ENCODE results near the gene USP6NL. TPM values are rescaled to one million over a fixed set of nuclear protein-coding genes. Genes with fewer than 3 reads are reported as not detected.
A peak's percentile ranks its signal among the peaks of the same experiment; 100 is the strongest.

Gene USP6NL
- total and polyA plus RNA-seq, 2 of the 13 experiments (the other 11 are each of a cell fraction or from before 2014, with no cell fraction given) = 10.5 to 22.9 TPM

DNA sequence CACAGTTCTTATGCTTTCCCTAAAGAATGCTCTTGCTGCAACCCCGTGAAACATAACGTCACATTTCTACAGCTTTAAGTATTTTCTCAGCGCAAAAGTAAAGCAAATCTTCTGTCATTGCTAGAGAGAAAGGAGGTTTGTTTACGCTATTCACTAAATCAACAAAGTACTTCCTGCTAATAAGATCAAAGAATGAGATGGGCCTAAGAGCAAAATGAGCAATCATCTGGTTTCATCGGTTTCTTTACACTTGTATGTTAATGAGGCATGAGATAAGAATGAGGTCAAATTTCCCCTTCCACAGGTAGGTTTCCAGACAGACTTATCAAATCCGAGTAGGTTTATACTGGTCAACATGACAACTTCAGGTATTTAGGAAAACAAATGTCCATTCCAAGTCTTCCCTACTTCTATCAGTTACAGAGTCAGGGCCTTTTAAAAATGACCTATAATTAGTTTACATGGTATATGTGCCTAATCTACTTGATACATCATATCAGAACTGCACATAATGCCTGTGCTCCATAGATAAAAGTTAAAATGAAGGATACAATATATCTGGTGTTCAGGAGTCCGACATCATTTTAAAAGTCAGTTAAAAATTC lies 8.4 kb downstream of the USP6NL start (continued):
- TF ChIP-seq ZNF597 (CRISPR knock-in tag; IDR thresholded peaks at IDR 0.05) (no peak), GABPA (IDR thresholded peaks at IDR 0.05; ENCODE audit: low read depth, low read length) (no peak), GABPA (CRISPR knock-in tag; IDR thresholded peaks at IDR 0.05; ENCODE audit: low read depth) (peak; percentile 5; the same call in 1 of the 2 replicates), ZNF800 (CRISPR knock-in tag; IDR thresholded peaks at IDR 0.05) (no peak), DBP (CRISPR knock-in tag; IDR thresholded peaks at IDR 0.05; ENCODE audit: not compliant biosample characterization) (no peak), ZBTB26 (CRISPR knock-in tag; IDR thresholded peaks at IDR 0.05; ENCODE audit: borderline replicate concordance) (no peak), ASH2L (IDR thresholded peaks at IDR 0.05; ENCODE audit: insufficient read length, low read depth, low read length) (peak; percentile 50), MED8 (CRISPR knock-in tag; IDR thresholded peaks at IDR 0.05; ENCODE audit: insufficient replicate concordance) (no peak), DMAP1 (CRISPR knock-in tag; IDR thresholded peaks at IDR 0.05) (no peak), YEATS4 (CRISPR knock-in tag; IDR thresholded peaks at IDR 0.05; ENCODE audit: borderline replicate concordance) (no peak; the same call in 1 of the 2 replicates), ZSCAN12 (CRISPR knock-in tag; IDR thresholded peaks at IDR 0.05) (no peak), CBX5 (CRISPR knock-in tag; IDR thresholded peaks at IDR 0.05; ENCODE audit: borderline replicate concordance) (no peak), ZNF746 (CRISPR knock-in tag; IDR thresholded peaks at IDR 0.05) (no peak), ZNF589 (CRISPR knock-in tag; conservative IDR thresholded peaks at IDR 0.05) (no peak), KDM1A (CRISPR knock-in tag; IDR thresholded peaks at IDR 0.05) (0 out of 2 replicates have a peak, but pooled peaks have one; percentile 18), CBX2 (IDR thresholded peaks at IDR 0.05; ENCODE audit: low read depth, low read length) (no peak), CBX2 (CRISPR knock-in tag; IDR thresholded peaks at IDR 0.05; ENCODE audit: low read depth) (no peak), HNF4A (CRISPR knock-in tag; IDR thresholded peaks at IDR 0.05) (peak; percentile 66), ZSCAN30 (CRISPR knock-in tag; IDR thresholded peaks at IDR 0.05) (no peak)
- TF ChIP-seq, protein P1, sequence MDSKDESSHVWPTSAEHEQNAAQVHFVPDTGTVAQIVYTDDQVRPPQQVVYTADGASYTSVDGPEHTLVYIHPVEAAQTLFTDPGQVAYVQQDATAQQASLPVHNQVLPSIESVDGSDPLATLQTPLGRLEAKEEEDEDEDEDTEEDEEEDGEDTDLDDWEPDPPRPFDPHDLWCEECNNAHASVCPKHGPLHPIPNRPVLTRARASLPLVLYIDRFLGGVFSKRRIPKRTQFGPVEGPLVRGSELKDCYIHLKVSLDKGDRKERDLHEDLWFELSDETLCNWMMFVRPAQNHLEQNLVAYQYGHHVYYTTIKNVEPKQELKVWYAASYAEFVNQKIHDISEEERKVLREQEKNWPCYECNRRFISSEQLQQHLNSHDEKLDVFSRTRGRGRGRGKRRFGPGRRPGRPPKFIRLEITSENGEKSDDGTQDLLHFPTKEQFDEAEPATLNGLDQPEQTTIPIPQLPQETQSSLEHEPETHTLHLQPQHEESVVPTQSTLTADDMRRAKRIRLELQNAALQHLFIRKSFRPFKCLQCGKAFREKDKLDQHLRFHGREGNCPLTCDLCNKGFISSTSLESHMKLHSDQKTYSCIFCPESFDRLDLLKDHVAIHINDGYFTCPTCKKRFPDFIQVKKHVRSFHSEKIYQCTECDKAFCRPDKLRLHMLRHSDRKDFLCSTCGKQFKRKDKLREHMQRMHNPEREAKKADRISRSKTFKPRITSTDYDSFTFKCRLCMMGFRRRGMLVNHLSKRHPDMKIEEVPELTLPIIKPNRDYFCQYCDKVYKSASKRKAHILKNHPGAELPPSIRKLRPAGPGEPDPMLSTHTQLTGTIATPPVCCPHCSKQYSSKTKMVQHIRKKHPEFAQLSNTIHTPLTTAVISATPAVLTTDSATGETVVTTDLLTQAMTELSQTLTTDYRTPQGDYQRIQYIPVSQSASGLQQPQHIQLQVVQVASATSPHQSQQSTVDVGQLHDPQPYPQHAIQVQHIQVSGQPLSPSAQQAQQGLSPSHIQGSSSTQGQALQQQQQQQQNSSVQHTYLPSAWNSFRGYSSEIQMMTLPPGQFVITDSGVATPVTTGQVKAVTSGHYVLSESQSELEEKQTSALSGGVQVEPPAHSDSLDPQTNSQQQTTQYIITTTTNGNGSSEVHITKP (CRISPR knock-in tag; IDR thresholded peaks at IDR 0.05; ENCODE audit: low read depth) = no peak
- TF ChIP-seq, protein P2, sequence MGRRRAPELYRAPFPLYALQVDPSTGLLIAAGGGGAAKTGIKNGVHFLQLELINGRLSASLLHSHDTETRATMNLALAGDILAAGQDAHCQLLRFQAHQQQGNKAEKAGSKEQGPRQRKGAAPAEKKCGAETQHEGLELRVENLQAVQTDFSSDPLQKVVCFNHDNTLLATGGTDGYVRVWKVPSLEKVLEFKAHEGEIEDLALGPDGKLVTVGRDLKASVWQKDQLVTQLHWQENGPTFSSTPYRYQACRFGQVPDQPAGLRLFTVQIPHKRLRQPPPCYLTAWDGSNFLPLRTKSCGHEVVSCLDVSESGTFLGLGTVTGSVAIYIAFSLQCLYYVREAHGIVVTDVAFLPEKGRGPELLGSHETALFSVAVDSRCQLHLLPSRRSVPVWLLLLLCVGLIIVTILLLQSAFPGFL (CRISPR knock-in tag; IDR thresholded peaks at IDR 0.05) = no peak

Measured in HepG2 (cell line).